GM06990 (cell line): ENCODE data around the gene GIMAP8.
"Not testable (repeated sequence)": the region's sequence is repeated elsewhere in the genome, so short reads cannot be mapped to it uniquely, and the experiment has no call there.

Source experiments
- DNase-seq: peaks from one replicate; pipeline ENCODE4 v3.0.0-alpha.2; 2011; ENCODE audit not compliant: insufficient read length; ENCODE audit errors: extremely low read depth
- H3K27me3 ChIP-seq: replicated peaks from 2 replicates; pipeline ENCODE4 v1.6.0; 2011; ENCODE audit warnings: low read length; ENCODE audit not compliant: control insufficient read depth, insufficient read depth
- H3K36me3 ChIP-seq: 2 replicates; pipeline ENCODE4 v1.5.1; 2011; ENCODE audit warnings: low read length; ENCODE audit not compliant: control insufficient read depth, insufficient read depth
- H3K4me3 ChIP-seq: replicated peaks from 2 replicates; pipeline ENCODE4 v1.5.1; 2011; ENCODE audit warnings: low read depth, mild to moderate bottlenecking, control low read depth, low read length
- CTCF ChIP-seq: IDR thresholded peaks from 2 replicates; pipeline ENCODE4 v1.5.1; 2011; ENCODE audit warnings: low read length, control low read depth, mild to moderate bottlenecking, inconsistent platforms; ENCODE audit not compliant: insufficient read depth, poor library complexity, severe bottlenecking

Gene GIMAP8

GRCh38 chr7:150479023-150479716 lies 28.7 kb downstream of the GIMAP8 start:
- no peaks in the 10 kb centered on the region for H3K27me3 ChIP-seq
- H3K36me3 ChIP-seq, result peaks cover 3% of the 10 kb centered on the region; the same call in 1 of the 2 replicates
- H3K4me3 ChIP-seq, result no peak overlapping the region
- TF ChIP-seq CTCF, result no peak
- no peak for DNase-seq

GRCh38 chr7:150481186-150481920 lies 30.9 kb downstream of the GIMAP8 start:
- Histone ChIP-seq H3K4me3 (no peak overlapping the region), H3K36me3 (peaks cover 3% of the 10 kb centered on the region; the same call in 1 of the 2 replicates), H3K27me3 (no peaks in the 10 kb centered on the region)
- no peak for DNase-seq
- no peak for TF ChIP-seq CTCF

- Histone ChIP-seq H3K4me3 (no peak overlapping the region), H3K36me3 (no peaks in the 10 kb centered on the region; the same call in 1 of the 2 replicates), H3K27me3 (no peaks in the 10 kb centered on the region)
- TF ChIP-seq CTCF, result no peak
- DNase-seq, result no peak
Observed at GRCh38 chr7:150481922-150482321, 31.5 kb downstream of the GIMAP8 start.

- H3K27me3 ChIP-seq, H3K36me3 ChIP-seq, H3K4me3 ChIP-seq, DNase-seq: not testable (repeated sequence)
Observed at GRCh38 chr7:150483514-150483913, 33.1 kb downstream of the GIMAP8 start.

GRCh38 chr7:150484071-150484470 lies 33.6 kb downstream of the GIMAP8 start:
- not testable (repeated sequence) for DNase-seq, H3K27me3 ChIP-seq, H3K36me3 ChIP-seq

GRCh38 chr7:150487625-150488024 lies 37.2 kb downstream of the GIMAP8 start:
- Histone ChIP-seq H3K36me3 (no peaks in the 10 kb centered on the region), H3K27me3 (no peaks in the 10 kb centered on the region), H3K4me3 (no peak overlapping the region)
- DNase-seq, result no peak
- TF ChIP-seq CTCF, result no peak

More at GRCh38 chr7:150484071-150484470, 33.6 kb downstream of the GIMAP8 start:
- H3K4me3 ChIP-seq, result not testable (repeated sequence)
